Tibial artery (tissue), 4 donors: Measurements from ENCODE around the gene HHAT.

ENCODE experiments used
- DNase-seq, 2 donors: peaks; one replicate each; pipeline ENCODE4 v3.0.0-alpha.2; 2019
- H3K27ac ChIP-seq, 2 donors: fragments of 200-600 bp; sonication (generic) in 1 of 2; 1 replicate in 1 of 2; 2 replicates in 1 of 2; pipeline ENCODE4 v1.5.1; 2018 to 2019; ENCODE audit warnings: mild to moderate bottlenecking in 1 of 2
- H3K27me3 ChIP-seq, 2 donors: fragments of 200-600 bp; sonication (generic) in 1 of 2; one replicate each; pipeline versions ENCODE4 v1.5.1 to v1.6.0; 2016 to 2019
- H3K36me3 ChIP-seq, 3 donors: fragments of 200-600 bp; sonication (generic) in 2 of 3; one replicate each; pipeline ENCODE4 v1.5.1; 2016 to 2019; ENCODE audit warnings: mild to moderate bottlenecking in 2 of 3
- H3K4me1 ChIP-seq, 4 donors: fragments of 200-600 bp; sonication (generic) in 2 of 4; 1 replicate in 3 of 4; 2 replicates in 1 of 4; pipeline ENCODE4 v1.5.1; 2016 to 2019
- H3K4me3 ChIP-seq, 2 donors: fragments of 200-600 bp; sonication (generic) in 1 of 2; 1 replicate in 1 of 2; 2 replicates in 1 of 2; pipeline ENCODE4 v1.5.1; 2018 to 2019; ENCODE audit warnings: mild to moderate bottlenecking in 2 of 2
- H3K9me3 ChIP-seq, 3 donors: fragments of 200-600 bp; sonication (generic) in 1 of 3; one replicate each; pipeline ENCODE4 v1.5.1; 2016 to 2019
- CTCF ChIP-seq, 2 experiments: fragments of 200-600 bp in 1 of 2; fragments of 450-650 bp in 1 of 2; IDR thresholded peaks; one replicate each; pipeline ENCODE4 v1.5.1; 2017 to 2019; ENCODE audit warnings: antibody characterized with exemption in 2 of 2, mild to moderate bottlenecking in 1 of 2, moderate library complexity in 1 of 2
- intact Hi-C: fragments of 100-400 bp; cut with DNase I; formaldehyde crosslinking; loops from one replicate; pipeline ENCODE4 v1.15.0; 2023; ENCODE audit warnings: low total_unique reads

The HHAT gene

GRCh38 chr1:210685295-210685650 is 356.6 kb downstream of the HHAT start:
- Histone ChIP-seq H3K36me3 (no peaks in the 10 kb centered on the region), H3K27ac (no peak overlapping the region), H3K27me3 (no peaks in the 10 kb centered on the region), H3K4me1 (no peaks in the 10 kb centered on the region), H3K4me3 (no peak overlapping the region), H3K9me3 (no peaks in the 10 kb centered on the region)
- no peak for TF ChIP-seq CTCF (IDR thresholded peaks at IDR 0.05)
- intact Hi-C loops, result no loop called here
- DNase-seq, result no peak

- intact Hi-C loops, result no loop called here
- H3K4me1 ChIP-seq, result no peaks in the 10 kb centered on the region
- no peak overlapping the region for H3K4me3 ChIP-seq
- H3K36me3 ChIP-seq, result no peaks in the 10 kb centered on the region
- no peak for TF ChIP-seq CTCF (IDR thresholded peaks at IDR 0.05)
- H3K27me3 ChIP-seq, result no peaks in the 10 kb centered on the region
- H3K27ac ChIP-seq, result no peak overlapping the region
- H3K9me3 ChIP-seq, result no peaks in the 10 kb centered on the region
- DNase-seq, result no peak
Observed at GRCh38 chr1:210686841-210687240, 358.1 kb downstream of the HHAT start.

GRCh38 chr1:210687582-210688279 is 359.0 kb downstream of the HHAT start:
- no peak for TF ChIP-seq CTCF (IDR thresholded peaks at IDR 0.05)
- Histone ChIP-seq H3K36me3 (no peaks in the 10 kb centered on the region), H3K4me3 (no peak overlapping the region), H3K9me3 (no peaks in the 10 kb centered on the region), H3K27me3 (no peaks in the 10 kb centered on the region), H3K27ac (no peak overlapping the region), H3K4me1 (no peaks in the 10 kb centered on the region)
- intact Hi-C loops, result no loop called here
- DNase-seq, result no peak

- Histone ChIP-seq H3K4me3 (no peak overlapping the region), H3K27ac (no peak overlapping the region), H3K36me3 (no peaks in the 10 kb centered on the region), H3K9me3 (no peaks in the 10 kb centered on the region), H3K27me3 (no peaks in the 10 kb centered on the region), H3K4me1 (no peaks in the 10 kb centered on the region)
- intact Hi-C loops, result no loop called here
- DNase-seq, result no peak
- TF ChIP-seq CTCF (IDR thresholded peaks at IDR 0.05), result no peak
Observed at GRCh38 chr1:210688512-210689234, 360.0 kb downstream of the HHAT start.

- TF ChIP-seq CTCF (IDR thresholded peaks at IDR 0.05), result no peak
- Histone ChIP-seq H3K9me3 (no peaks in the 10 kb centered on the region), H3K4me3 (no peak overlapping the region), H3K36me3 (no peaks in the 10 kb centered on the region), H3K27me3 (no peaks in the 10 kb centered on the region), H3K27ac (no peak overlapping the region), H3K4me1 (no peaks in the 10 kb centered on the region)
- intact Hi-C loops, result no loop called here
- DNase-seq, result no peak
Observed at GRCh38 chr1:210689826-210690225, 361.1 kb downstream of the HHAT start.
